HG03575 (cell line): ENCODE results near the gene PNPO.
"Not testable (repeated sequence)": the region's sequence is repeated elsewhere in the genome, so short reads cannot be mapped to it uniquely, and the experiment has no call there.

ENCODE experiments used
- ATAC-seq: cut with Tn5 transposase; IDR thresholded peaks from one replicate; pipeline ENCODE4 v1.9.1; 2021; ENCODE audit not compliant: unreplicated experiment, insufficient number of reproducible peaks, low FRiP score; ENCODE audit errors: extremely low read depth

PNPO gene

GRCh38 chr17:47916489-47917208, 24.7 kb upstream of the PNPO start:
- ATAC-seq, result no peak

GRCh38 chr17:47917581-47917980, 23.8 kb upstream of the PNPO start:
- no peak for ATAC-seq

DNA sequence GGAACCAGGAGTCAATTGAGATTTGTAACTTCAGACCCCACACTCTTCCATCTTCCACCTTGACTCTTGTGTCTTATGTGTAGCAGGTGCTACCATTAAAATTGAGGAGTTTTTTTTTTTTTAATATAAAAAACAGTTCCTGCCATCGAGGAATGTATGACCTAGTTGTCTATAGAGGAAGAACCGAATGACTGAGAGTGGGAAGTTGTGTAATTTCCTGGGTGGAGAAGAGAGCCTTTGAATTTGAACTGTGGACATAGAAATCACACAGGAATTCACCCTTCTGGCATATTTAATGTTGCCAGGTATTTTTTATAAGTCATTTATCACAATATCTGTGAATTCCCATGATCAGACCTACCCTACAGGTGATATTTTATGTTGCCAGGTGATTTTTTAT, 23.4 kb upstream of the PNPO start:
- ATAC-seq, result no peak

- no peak for ATAC-seq
These were observed 22.4 kb upstream of the PNPO start for GRCh38 chr17:47918991-47919390.

DNA sequence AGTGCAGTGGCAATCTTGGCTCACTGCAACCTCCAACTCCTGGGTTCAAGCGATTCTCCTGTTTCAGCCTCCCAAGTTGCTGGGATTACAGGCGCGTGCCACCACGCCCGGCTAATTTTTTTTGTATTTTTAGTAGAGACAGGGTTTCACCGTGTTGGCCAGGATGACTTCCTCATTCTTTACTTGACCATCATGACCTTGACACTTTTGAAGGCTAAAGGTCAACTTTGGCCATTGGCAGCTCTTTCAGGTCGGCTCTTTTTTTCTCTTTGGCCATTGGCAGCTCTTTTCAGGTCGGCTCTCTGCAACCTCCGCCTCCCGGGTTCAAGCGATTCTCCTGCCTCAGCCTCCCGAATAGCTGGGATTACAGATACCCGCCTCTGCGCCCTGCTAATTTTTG, 21.5 kb upstream of the PNPO start:
- not testable (repeated sequence) for ATAC-seq

DNA sequence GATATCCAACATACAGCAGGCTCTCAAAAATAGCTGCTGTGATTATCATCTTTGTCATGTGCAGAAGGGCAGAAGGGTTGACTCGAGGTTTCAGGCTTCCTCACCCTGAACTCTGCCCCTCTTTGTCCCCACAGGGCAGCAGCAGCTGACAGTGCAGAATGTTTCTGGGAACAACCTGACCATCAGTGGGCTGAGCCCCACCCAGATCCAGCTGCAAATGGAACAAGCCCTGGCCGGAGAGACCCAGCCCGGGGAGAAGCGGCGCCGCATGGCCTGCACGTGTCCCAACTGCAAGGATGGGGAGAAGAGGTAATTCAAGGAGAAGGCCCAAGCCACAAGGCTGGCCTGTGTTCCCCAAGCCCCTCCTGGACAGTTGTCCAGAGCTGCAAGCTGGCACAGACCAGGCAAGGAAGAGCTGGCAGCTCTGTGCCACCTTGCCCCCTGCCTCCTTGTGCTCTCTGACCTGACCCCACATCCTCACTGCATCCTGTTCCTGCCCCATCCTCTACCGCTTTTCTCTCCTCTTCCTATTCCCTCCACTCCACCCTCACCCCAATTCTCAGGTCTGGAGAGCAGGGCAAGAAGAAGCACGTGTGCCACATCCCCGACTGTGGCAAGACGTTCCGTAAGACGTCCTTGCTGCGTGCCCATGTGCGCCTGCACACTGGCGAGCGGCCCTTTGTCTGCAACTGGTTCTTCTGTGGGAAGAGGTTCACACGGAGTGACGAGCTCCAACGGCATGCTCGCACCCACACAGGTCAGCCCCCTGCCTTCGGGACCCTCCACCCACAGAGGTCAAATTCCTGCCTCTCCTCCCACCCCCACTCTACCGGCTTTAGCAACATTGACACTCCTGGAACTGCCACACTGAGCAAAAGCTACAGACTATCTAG, 16.3 kb upstream of the PNPO start:
- ATAC-seq, result no peak

DNA sequence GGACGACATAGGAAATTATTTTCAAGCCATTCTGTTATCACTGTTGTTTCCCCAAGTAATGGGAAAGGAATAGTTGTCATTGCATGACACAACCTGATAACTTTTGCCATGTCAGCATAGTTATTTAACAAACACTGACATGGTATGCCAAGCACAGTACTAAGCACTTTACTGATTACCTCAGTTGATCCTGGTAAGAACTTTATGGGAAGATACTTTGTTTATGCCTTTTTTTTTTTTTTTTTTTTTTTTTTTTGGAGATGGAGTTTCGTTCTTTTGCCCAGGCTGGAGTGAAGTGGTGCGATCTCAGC, 15.7 kb upstream of the PNPO start:
- ATAC-seq, result no peak

DNA sequence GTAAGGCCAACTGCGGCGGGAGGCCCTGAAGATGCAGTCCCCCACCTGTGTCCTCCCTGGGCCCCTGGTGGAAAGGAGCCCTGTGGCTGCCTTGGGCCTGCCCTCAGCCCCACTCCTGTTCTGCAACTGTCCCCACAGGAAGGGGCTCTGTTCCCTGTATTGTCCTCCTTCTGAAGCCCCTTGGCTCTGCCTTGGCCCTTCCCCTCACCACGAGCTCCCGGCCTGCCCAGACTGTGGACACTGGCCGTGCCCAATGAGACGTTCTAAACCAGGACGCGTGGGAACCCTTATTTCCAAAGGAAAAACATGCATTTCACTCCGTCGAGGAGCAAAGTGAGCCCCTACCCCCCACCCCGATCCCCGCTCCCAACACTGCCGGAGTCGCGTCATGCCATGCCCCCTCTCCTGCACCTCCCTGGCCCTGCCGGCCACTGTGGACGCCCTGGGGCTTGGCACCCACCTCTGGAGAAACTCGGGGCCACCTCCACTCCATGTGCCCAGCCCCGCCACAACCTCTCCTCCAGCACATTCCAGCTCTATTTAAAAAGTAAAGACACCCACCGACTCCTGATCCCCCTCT, 13.5 kb upstream of the PNPO start:
- ATAC-seq, result no peak

GRCh38 chr17:47928415-47928814, 13.0 kb upstream of the PNPO start:
- ATAC-seq, result no peak

- ATAC-seq, result no peak
These were observed 12.0 kb upstream of the PNPO start for GRCh38 chr17:47929218-47930000.

DNA sequence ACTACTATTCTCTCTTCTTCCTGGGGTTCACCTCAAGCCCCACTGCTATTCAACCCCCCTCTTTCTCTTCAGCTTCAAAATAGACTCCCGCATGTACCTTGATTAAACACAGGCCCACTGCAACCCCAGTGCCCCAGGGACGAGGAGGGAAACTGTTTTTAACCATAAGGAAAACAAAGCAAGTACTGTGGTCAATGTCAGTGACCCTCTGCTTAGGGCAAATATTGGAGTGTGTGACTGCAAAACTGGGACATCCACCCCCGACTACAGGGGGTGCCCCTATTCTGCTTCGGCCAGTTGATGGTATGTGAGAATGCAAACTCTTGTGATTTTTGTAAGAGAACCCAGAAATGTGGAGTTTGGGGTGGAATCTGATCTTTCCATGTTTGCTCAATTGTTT, 9.5 kb upstream of the PNPO start:
- no peak for ATAC-seq

GRCh38 chr17:47934856-47935255, 6.5 kb upstream of the PNPO start:
- ATAC-seq, result no peak

- not testable (repeated sequence) for ATAC-seq
These were observed 5.9 kb upstream of the PNPO start for GRCh38 chr17:47935468-47935867.

GRCh38 chr17:47935961-47936360, 5.4 kb upstream of the PNPO start:
- no peak for ATAC-seq

GRCh38 chr17:47937941-47938340, 3.4 kb upstream of the PNPO start:
- no peak for ATAC-seq

DNA sequence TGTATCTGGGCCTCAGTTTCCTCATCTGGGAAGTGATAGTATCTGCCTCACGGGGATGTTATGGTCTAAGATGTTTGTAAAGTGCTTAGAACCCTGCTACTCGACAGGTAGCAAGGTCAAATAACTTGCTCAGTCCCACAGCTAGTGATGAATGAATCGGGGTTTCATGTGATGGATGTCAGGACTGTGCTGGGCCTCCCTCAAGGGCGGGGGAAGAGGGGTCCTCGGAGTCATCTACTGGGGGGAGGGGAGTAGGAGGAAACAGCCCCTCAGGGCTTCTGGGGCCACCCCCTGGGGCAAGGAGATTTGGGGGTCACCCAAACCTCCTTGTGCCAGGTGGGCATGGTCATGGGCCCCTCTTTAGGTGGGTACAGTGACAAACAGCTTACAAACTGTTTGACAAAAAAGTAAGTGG, 732 bp downstream of the PNPO start:
- ATAC-seq, result no peak

DNA sequence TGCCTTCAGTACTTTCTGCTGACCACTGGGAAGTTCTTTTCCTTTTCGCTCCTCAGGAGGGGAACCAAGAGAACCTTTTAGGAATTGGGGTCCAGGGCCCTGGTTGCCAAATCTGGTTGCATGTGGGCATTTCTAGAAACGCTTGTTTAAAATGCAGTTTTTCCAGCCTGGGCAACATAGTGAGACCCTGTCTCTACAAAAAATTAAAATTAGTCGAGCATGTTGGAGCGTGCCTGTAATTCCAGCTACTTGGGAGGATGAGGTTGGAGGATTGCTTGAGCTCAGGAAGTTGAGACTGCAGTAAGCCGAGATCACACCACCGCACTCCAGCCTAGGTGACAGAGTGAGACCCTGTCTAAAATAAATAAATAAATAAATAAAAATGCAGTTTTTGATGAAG, 1.2 kb downstream of the PNPO start:
- no peak for ATAC-seq

DNA sequence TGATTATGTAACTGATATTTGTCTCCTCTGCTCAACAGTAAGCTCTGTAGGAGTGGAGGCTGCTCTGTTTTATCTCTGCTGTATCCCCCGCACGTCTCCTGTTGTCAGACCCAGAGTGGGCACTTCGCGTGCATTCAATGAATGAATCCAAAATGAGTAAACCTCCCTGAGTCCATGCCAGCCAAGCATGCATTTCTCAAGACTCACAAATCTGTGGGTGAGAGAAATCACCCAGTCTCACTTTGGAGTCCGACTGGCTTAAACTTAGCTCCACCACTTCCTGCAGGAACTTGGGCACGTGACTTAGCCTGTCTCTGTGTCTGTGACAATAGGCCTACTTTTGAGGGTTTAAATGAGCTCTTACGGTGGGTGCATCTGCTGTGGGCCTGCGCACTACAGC, 3.7 kb downstream of the PNPO start:
- no peak for ATAC-seq
